Neural crest cell (in vitro differentiated cells): Measurements from ENCODE around the gene WDR54. TPM values are rescaled to one million over a fixed set of nuclear protein-coding genes. Genes with fewer than 3 reads are reported as not detected.

ENCODE experiments used
- DNase-seq: peaks from one replicate; pipeline ENCODE4 v3.0.0; 2021; ENCODE audit warnings: low read depth, mixed read lengths, low spot score
- H3K27ac Mint-ChIP-seq: one replicate; pipeline ENCODE4 v1.8.0; 2021; ENCODE audit warnings: mild to moderate bottlenecking, mixed read lengths; ENCODE audit not compliant: unreplicated experiment
- H3K27me3 Mint-ChIP-seq: 2 replicates; pipeline ENCODE4 v1.8.0; 2021; ENCODE audit warnings: low read depth, mild to moderate bottlenecking, mixed read lengths
- H3K36me3 Mint-ChIP-seq: 2 replicates; pipeline ENCODE4 v1.8.0; 2021; ENCODE audit warnings: low read depth, mild to moderate bottlenecking, mixed read lengths
- H3K4me1 Mint-ChIP-seq: 2 replicates; pipeline ENCODE4 v1.8.0; 2021; ENCODE audit warnings: mixed read lengths
- H3K4me3 Mint-ChIP-seq: one replicate; pipeline ENCODE4 v1.8.0; 2021; ENCODE audit warnings: mild to moderate bottlenecking, mixed read lengths
- H3K9me3 Mint-ChIP-seq: 2 replicates; pipeline ENCODE4 v1.8.0; 2021; ENCODE audit warnings: mixed read lengths
- CTCF ChIP-seq: fragments of 200-600 bp; sonication (generic); conservative IDR thresholded peaks from 2 replicates; pipeline ENCODE4 v1.5.0; 2021; ENCODE audit warnings: antibody characterized with exemption, mild to moderate bottlenecking
- long read RNA-seq: library from polyadenylated mRNA; unstranded; transcript quantifications from one replicate; pipeline ENCODE4 v2.0.0, GENCODE V29; 2020
- total RNA-seq: library from RNA; stranded (reverse); gene quantifications from 2 replicates; pipeline ENCODE4 v1.2.1, GENCODE V29; 2021

WDR54 gene, protein sequence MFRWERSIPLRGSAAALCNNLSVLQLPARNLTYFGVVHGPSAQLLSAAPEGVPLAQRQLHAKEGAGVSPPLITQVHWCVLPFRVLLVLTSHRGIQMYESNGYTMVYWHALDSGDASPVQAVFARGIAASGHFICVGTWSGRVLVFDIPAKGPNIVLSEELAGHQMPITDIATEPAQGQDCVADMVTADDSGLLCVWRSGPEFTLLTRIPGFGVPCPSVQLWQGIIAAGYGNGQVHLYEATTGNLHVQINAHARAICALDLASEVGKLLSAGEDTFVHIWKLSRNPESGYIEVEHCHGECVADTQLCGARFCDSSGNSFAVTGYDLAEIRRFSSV
- 56.9 and 57.8 TPM in 2 replicates for total RNA-seq
- long read RNA-seq, transcript WDR54-201 (10 exons, 1,147 nt), result major isoform, 47 of 62 reads
- long read RNA-seq, partial matches to known transcripts, result 1 of 62 reads
- long read RNA-seq, other reads (novel, unspliced or antisense), result 10 of 62 reads

DNA sequence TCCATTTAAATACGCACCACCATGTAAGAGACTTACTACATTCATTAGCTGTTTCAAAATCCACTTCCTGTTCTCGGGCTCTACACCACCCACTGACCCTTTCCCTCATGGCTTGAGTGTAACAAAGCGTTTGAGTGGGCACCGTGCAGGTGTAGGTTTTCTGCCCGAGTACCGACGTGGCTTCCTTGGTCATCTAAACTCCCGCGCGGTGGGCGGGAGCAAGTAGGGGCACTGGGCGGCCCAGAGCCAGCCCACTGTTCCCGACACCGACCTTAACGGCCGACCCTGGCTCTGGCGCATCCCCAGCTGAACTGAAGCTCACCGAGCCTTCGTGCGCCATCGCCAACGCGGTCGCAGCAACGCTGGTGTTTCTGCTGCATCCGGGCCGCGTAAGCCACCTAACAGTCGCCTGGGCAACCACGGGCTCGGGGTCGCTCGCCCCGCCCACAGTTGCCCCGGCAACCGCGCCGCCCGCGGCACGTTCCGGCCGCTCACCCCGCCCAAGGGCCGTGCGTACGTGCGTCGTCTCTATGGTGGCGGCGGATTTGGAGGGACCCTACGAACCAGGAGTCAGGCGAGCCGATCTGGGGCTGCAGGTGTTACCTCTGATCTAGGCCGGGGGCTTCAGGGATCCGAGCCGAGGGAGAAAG lies at the start of gene WDR54, which contains the start of gene C2orf81:
Gene WDR54 (plus strand): TSS at position 510 of the 650 bp plus-strand sequence. CDS start 424 bp downstream, outside the sequence.
Gene C2orf81 (minus strand): TSS at position 399 of the 650 bp plus-strand sequence. CDS start 59 bp downstream, at position 340.
- no peaks in the 10 kb centered on the region for H3K36me3 Mint-ChIP-seq
- peak within 1 kb of the TSS; percentile 99 for H3K27ac Mint-ChIP-seq
- H3K27me3 Mint-ChIP-seq, result peaks cover 3% of the 10 kb centered on the region
- peak; percentile 88 for DNase-seq
- H3K9me3 Mint-ChIP-seq, result no peaks in the 10 kb centered on the region
- no peak for TF ChIP-seq CTCF
- H3K4me1 Mint-ChIP-seq, result peaks cover 23% of the 10 kb centered on the region
- peak within 1 kb of the TSS; percentile 97 for H3K4me3 Mint-ChIP-seq

- no peak for TF ChIP-seq CTCF
- peak overlapping the region; percentile 80 for H3K4me3 Mint-ChIP-seq
- H3K27me3 Mint-ChIP-seq, result no peaks in the 10 kb centered on the region
- H3K4me1 Mint-ChIP-seq, result peaks cover 24% of the 10 kb centered on the region
- DNase-seq, result no peak
- peak overlapping the region; percentile 81 for H3K27ac Mint-ChIP-seq
- no peaks in the 10 kb centered on the region for H3K9me3 Mint-ChIP-seq
- H3K36me3 Mint-ChIP-seq, result peaks cover 6% of the 10 kb centered on the region
Observed at GRCh38 chr2:74372674-74373073, 48.9 kb upstream of the WDR54 start.

DNA sequence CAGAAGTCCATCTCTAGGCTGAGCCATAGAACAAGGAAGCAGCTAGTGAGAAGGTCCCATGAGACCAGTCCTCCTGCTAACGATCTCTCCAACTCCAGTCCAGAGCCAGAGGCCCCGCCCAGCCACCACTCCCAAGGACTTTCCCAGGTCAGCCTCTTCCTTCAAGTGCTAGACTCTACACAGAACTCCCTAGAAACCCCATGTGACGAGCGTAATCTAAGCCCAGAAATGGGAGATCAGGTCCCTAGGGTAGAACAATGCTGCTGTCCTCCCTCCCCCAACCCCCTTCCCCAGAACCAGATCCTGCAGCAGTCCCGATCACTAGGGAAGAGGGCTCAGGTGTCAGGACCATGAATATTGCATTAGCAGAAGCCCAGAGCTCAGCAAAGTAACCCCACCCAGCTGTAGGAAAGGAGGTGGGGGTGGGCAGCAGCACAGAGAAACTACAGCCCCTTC lies 48.3 kb upstream of the WDR54 start:
- peaks cover 6% of the 10 kb centered on the region for H3K36me3 Mint-ChIP-seq
- H3K27ac Mint-ChIP-seq, result peak overlapping the region; percentile 81
- no peak for DNase-seq
- no peak for TF ChIP-seq CTCF
- peak overlapping the region; percentile 80 for H3K4me3 Mint-ChIP-seq
- no peaks in the 10 kb centered on the region for H3K9me3 Mint-ChIP-seq
- no peaks in the 10 kb centered on the region for H3K27me3 Mint-ChIP-seq
- peaks cover 24% of the 10 kb centered on the region for H3K4me1 Mint-ChIP-seq

- TF ChIP-seq CTCF, result no peak
- Mint-ChIP-seq H3K27me3 (no peaks in the 10 kb centered on the region), H3K4me3 (peak overlapping the region; percentile 84), H3K9me3 (no peaks in the 10 kb centered on the region), H3K27ac (peak overlapping the region; percentile 93), H3K4me1 (peaks cover 24% of the 10 kb centered on the region), H3K36me3 (peaks cover 6% of the 10 kb centered on the region)
- DNase-seq, result no peak
Observed at GRCh38 chr2:74373985-74374384, 47.5 kb upstream of the WDR54 start.

- peaks cover 6% of the 10 kb centered on the region for H3K36me3 Mint-ChIP-seq
- DNase-seq, result peak; percentile 55
- H3K4me1 Mint-ChIP-seq, result peaks cover 24% of the 10 kb centered on the region
- H3K4me3 Mint-ChIP-seq, result peak overlapping the region; percentile 84
- no peaks in the 10 kb centered on the region for H3K27me3 Mint-ChIP-seq
- peak overlapping the region; percentile 93 for H3K27ac Mint-ChIP-seq
- no peaks in the 10 kb centered on the region for H3K9me3 Mint-ChIP-seq
- no peak for TF ChIP-seq CTCF
Observed at GRCh38 chr2:74374509-74375205, 46.9 kb upstream of the WDR54 start.
